OCI-M2 (cell line): ENCODE measurements around the gene IL12B.
"Not testable (repeated sequence)": the region's sequence is repeated elsewhere in the genome, so short reads cannot be mapped to it uniquely, and the experiment has no call there.

ENCODE experiments used
- DNase-seq: peaks from one replicate; lab custom pipeline; 2025; ENCODE audit not compliant: unreplicated experiment; lab: John Stamatoyannopoulos, UW

Gene IL12B

DNA sequence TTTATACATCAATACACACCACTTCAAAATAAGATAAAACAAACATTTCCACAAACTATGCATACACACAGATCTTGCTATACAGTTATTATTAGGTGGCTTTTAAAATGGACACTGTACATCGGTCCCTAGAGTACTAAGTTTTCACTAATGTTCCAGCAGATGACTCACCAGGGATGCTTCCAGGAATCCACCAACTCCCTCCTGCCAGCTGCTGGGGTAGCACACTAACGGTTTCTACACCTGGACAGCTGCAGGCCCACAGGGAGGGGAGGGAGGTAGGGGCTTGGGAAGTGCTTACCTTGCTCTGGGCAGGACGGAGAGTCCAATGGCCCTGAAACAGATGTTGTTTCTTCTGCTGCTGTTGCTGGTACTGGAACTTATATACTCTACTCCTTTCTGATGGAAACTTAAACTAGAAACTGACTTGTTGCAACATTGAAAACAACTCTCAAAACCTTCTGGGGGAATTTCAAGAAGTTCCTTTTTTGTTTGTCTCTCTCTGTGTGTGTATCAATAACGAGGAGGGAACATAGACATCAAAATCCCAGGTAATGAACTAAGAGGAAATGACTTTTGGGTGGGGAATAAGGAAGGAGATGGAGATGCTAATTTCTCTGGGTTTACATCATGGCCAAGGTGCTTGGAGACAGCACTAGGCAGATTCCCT is at the start of gene IL12B:
IL12B (minus strand) TSS at position 357 of the 670 bp plus-strand sequence. CDS start 3,705 bp downstream, outside the sequence.
- DNase-seq: no peak

DNA sequence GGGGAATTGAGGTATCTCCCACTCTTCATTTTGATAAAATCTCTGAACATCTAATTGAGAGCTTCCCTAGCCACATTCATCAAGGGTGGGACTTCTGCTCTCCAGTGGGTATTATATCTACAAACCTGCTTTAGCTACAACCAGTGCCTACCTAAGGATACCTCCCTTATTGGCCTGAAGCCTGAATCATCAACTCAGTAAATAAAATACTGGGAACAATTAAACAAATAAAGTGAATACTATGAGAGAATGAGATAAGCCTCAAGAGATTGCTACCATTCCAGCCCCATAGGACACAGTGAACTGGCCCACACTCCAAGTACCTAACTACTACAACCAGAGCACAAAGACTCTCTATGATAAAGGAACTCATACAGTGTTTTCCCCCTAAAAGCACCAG is 47.4 kb upstream of the IL12B start:
- DNase-seq: no peak

DNA sequence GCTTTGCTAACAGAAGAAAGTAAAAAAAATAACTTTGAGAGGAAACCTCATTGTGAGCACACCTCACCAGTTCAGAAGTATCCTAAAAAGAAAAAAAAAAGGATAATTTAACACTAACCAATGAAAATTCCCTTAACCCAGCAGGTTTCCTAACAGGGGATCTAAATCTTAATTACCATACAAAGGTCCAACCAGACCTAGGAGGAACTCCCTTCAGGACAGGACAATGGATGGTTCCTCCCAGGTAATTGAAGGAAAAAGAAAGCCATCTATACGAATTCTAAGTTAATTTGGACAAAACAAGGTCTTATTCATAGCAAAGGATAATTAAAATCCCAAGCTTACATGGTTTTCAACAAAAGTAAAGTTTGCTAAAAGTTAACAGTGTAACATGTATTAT is 37.6 kb upstream of the IL12B start:
- DNase-seq: not testable (repeated sequence)

GRCh38 chr5:159366776-159367175 is 36.5 kb upstream of the IL12B start:
- DNase-seq: not testable (repeated sequence)

DNA sequence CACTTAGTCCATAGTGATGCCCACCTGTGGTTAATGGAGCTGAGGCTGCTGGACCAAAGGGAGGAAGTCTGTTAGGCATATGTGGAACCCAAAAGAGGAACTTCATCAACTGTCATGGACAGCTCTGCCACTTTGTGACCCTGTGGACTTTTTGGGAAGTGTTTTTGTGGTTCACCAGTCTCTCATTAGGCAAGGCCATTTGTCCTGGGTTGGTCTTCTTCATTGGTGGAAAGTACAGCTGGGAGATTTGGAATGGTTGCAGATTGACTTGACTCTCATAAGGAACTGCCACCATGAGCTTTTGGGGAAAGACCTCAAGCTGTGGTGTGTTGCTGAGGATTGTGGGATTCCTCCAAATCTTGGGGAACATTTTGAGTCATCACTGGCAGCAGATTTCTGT is 31.9 kb upstream of the IL12B start:
- no peak for DNase-seq

DNA sequence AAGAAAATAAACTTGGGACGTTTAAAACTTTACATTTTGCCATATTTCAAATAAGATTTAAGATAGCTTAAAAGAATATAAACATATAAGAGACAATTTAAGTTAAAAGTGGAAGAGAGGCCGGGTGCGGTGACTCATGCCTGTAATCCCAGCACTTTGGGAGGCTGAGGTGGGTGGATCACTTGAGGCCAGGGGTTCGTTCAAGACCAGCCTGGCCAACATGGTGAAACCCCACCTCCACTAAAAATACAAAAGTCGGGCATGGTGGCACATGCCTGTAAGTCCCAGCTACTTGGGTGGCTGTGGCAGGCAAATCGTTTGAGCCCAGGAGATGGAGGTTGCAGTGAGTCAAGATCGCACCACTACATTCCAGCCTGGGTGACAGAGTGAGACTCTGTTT is 29.6 kb upstream of the IL12B start:
- not testable (repeated sequence) for DNase-seq

DNA sequence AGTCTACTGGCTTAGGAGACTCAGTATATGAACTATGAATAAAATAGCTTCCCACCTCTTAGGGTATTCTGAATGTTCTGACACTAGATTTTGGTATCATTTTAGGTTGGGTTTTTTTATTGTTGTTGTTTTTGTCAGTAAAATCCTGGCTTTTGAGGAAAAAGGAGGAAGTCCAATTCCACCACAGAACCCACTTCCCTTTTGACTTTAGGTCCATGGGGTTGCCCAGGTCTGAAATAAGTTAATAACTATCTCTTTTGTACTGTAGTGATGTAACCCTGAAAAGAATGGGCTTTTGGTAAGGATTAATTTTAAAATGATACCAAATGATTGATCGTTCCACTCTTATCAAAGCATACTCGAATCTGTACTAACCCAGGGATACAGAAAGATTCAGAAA is 29.1 kb upstream of the IL12B start:
- no peak for DNase-seq

DNA sequence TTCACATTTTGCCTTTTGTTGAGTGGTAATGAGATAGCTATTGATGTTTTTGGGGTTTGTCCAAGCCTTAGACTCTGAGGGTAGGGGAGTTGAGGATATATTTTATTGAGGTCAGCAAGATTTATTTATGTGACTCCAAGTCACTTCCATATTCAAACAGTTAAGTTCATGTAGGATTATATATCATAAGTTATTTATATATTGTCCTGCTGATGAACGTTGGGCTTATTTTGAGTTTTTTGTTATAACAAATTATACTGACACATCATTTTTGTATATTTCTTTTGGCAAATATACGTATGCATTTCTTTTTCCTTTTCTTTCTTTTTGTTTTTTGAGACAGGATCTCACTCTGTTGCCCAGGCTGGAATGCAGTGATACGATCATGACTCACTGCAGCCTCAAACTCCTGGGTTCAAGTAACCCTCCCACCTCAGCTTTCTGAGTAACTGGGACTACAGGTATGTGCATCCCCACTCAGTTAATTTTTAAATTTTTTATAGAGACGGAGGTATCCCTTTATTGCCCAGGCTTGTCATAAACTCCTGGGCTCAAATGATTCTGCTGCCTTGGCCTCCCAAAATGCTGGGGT is 23.5 kb upstream of the IL12B start:
- DNase-seq: no peak

DNA sequence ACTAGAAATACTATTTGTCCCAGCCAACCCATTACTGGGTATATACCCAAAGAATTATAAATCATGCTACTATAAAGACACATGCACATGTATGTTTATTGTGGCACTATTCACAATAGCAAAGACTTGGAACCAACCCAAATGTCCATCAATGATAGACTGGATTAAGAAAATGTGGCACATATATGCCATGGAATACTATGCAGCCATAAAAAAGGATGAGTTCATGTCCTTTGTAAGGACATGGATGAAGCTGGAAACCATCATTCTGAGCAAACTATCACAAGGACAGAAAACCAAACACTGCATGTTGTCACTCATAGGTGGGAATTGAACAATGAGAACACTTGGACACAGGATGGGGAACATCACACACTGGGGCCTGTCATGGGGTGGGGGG is 20.4 kb upstream of the IL12B start:
- not testable (repeated sequence) for DNase-seq

GRCh38 chr5:159350216-159350615 is 19.9 kb upstream of the IL12B start:
- not testable (repeated sequence) for DNase-seq

DNA sequence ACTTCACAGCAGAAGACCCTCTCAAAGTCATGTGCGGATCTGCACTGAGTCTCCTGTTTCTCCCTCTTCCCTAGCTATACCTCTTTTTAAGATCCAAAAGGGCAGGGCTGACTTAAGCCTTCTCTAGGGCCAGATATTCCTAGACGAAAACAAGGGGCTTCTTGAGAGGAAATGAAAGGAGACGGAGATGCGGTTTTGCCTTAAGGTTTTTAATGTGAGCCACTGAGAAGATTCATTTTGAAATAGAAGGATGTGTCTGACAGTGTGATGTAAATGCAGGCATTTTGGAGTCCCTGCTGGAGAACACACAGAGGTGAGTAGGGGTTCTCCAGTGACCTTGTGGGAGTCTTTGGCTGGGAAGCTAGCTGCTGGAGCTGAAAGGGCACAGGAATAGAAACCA is 15.6 kb upstream of the IL12B start:
- no peak for DNase-seq

DNA sequence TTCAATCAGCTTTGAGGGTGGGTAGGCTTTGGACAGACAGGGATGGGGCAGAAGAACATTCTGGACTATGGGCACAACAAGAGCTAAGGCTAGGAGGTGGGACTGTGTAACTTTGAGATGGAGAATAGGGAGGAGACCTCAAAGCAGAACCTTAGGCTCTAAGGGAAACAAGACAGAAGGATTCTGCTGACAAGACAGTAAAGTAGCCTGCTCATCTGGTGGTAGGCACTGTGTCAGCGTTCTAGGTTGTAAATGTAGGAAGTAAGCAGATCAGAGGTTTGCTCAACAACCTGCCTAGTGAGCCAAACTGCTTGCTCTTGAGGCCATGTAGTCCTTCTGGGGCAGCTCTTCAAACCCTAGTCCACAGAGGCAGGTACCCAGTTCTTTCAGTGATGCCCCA is 15.0 kb upstream of the IL12B start:
- no peak for DNase-seq

- DNase-seq: no peak
Measured at GRCh38 chr5:159343295-159344094, 13.2 kb upstream of the IL12B start.

DNA sequence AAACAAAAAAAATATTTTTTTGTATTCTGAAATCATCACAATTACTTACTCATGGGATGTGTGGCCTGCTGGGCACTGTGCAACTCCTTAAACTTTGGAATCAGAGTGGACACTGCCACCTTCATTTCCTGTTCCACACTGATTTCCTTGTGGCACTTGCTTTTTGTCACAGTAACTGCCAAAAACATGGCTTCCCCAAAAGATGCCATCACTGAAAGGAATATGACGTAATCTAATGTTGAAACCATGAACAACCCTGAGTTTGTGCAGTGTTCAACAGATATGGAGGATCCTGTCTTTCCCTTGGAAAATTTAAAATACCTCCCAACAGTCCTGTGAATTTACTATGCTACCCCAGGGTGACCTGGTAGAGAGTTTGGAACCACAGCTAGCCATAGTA is 12.6 kb upstream of the IL12B start:
- DNase-seq: no peak

- no peak for DNase-seq
Measured at GRCh38 chr5:159341906-159342310, 11.6 kb upstream of the IL12B start.

GRCh38 chr5:159341145-159341544 is 10.9 kb upstream of the IL12B start:
- DNase-seq: no peak

DNA sequence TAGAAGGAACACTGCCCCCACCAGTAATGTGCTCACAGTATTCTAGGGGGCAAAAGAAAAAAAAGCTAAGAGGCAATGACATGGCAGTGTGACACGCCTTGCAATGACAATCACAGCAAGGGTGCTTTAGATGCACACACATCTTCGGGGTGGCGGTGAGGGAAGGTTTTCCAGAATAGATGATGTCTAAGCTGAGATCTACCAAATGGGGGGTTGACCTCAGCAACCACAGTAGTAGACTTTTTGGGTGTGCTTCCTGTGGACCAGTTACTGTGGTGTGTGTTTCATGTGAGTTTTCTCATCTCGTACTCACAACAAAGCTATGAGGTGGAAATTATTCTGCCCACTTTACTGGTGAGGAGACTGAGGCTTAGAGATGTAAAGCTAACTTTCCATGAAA is 10.2 kb upstream of the IL12B start:
- DNase-seq: no peak

GRCh38 chr5:159339460-159339859 is 9.2 kb upstream of the IL12B start:
- DNase-seq: no peak

DNA sequence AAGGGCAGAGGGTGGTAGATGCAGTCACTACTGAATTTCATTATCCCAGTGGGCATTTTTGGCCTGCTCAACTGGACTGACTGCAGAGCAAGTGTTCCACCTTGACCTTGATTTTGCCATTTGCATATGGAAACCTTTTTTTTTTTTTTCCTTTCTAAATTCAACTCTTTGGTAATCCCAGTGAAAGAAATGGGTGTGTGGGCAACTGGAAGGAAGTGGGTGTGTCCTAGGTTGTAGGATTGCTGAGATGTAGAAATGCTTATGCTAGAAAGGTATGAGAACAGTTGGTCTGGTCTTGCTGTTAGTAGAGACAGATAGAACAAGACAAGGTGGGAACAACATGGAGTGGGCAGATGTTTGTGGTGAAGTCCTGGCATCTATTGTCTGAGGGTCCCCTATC is 7.8 kb upstream of the IL12B start:
- no peak for DNase-seq

DNA sequence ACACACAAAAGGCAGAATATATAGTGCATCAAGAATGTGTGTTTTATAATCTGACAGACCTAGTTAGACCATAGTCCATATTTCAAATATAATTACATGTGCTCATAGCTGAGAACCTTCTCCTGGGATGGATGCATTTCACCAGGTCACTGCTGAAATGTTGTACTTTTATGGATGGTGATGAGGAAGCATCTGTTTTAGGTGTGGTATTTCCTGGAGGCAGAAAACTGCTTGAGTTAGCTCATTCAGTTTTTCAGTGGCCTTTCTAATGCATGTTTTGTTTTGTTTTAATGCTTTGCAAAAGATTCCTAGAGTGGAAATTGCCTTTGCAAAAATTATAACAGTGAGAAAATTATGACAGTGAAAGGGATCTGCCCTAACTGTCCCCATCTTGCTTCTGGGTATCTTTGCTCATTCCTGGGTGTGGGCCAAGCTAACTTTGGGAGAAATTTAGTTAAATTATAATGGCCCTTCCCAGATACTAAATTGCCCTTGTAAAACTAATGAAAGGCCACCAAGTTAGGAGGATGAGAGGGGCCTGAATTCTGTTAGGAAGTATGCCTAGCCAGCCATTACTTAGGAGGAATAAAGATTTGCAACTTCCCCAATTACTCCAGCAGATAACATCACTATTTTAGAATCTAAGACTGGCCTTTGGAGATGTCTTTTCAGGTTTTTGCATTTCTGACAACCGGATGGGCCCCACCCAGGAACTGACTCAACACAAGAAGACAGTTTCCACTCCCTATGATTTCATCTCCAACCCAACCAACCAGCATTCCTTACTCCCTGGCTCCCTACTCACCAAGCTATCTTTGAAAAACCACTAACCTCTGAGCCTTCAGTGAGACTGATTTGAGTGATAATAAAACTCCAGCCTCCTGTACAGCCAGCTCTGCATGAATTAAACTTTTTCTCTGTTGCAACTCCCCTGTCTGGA is 7.0 kb upstream of the IL12B start:
- DNase-seq: no peak

DNA sequence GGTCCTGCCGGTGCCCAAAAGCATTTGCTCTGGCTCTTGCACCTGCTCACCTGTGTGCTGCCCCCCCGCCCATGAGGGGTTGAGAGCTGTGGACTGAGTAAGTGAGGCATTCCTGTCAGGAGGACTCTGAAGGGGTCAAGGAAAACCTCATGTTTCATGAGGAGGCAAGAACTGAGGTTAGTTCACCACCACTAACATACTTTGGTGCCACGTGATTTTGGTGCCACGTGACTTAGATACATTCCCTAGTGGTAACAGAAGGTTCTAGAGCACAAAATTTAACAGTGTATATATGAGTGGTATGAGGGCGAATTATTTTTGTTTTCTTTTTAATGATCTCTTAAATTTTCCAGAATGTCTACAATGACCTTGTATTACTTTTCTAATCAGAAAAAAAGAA is 6.3 kb upstream of the IL12B start:
- DNase-seq: no peak
